ENCODE data around the gene GRK2.
A peak's percentile ranks its signal among the peaks of the same experiment; 100 is the strongest.
"Not testable (repeated sequence)": the region's sequence is repeated elsewhere in the genome, so short reads cannot be mapped to it uniquely, and the experiment has no call there.

Gene GRK2

DNA sequence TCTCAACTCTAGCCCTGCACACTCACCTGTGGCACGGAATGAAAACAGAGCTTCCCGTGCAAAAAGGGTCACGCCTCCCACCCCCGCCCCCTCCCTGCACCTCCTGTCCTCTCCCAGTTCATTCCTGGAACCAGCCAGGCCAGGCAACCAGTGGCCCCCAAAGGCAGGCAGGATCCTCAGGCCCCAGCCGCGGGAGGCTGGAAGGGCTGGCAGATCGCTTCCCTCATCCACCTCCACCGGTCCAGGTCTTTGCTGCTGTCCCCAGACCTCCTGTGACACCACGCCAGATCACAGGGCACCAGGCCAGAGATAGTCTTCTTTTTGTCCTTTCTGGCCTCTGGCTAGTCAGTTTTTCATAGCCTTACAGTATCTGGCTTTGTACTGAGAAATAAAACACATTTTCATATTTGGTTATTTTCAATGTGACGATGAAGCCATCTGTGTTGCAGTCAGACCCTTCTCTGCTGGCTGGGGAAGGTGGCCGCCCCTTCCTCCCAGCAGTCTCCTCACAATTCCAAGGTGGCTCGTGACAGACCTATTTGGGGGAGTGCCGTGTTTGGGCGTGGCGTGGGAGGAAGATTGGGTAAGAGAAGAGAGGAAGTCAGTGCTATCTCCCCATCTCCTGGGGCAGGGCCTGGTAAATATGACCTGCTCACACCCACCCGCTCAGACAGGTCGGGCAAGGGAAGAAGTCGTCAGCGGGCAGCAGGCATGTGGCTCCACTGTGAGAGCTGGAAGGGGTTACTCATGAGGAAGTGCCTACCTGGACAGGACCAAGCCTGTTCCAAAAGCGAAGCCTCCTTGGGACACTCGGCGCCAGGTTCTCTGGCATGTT, 46.1 kb downstream of the GRK2 start:
- DNase-seq (ENCODE audit: low spot score): no peak

DNA sequence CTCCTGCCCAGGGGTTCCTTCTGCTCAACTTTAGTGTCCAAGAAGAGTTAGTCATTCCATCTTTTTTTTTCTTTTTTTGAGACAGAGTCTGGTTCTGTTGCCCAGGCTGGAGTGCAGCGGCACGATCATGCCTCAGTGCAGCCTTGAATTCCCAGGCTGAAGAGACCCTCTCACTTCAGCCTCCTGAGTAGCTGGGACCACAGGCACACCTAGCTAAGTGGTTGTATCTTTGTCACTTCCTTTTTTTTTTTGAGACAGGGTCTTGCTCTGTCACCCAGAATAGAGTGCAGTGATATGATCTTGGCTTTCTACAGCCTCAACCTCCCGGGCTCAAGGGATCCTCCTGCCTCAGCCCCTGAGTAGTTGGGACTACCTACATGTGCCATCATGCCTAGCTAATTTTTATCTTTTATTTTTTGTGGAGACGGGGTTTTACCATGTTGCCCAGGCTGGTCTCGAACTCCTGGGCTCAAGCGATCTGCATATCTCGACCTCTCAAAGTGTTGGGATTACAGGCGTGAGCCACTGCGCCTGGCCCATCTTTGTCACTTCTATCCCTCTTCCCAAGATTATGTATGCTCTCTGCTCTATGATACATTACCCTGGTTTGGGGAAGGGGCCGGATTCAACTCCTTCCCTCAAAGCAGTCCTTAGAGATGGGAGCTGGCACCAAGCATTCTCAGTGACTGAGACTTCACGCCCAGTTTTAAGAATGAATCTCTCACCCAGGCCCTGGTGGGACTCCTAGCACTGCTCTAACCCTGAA, 47.0 kb downstream of the GRK2 start:
- no peak for DNase-seq (ENCODE audit: low spot score)

DNA sequence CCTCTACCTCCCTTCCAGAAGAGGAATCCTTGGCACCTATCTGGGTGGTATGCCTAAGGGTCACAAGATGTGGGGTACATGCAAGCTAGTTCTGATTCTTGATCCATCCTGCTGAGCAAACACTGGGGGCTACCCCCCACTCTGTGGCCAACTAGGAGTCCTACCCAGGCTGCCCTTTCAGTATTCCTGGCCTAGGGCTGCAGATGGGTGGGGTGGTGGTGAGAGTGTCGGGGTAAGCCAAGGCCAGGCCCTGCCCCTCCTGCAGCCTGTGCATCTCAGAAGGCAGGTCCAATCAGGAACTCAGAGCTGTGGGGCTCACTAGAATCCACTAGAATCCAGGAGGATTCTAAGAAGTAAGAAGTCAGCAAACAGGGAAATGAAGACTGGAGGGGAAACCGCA, 47.9 kb downstream of the GRK2 start:
- DNase-seq (ENCODE audit: low spot score): no peak

DNA sequence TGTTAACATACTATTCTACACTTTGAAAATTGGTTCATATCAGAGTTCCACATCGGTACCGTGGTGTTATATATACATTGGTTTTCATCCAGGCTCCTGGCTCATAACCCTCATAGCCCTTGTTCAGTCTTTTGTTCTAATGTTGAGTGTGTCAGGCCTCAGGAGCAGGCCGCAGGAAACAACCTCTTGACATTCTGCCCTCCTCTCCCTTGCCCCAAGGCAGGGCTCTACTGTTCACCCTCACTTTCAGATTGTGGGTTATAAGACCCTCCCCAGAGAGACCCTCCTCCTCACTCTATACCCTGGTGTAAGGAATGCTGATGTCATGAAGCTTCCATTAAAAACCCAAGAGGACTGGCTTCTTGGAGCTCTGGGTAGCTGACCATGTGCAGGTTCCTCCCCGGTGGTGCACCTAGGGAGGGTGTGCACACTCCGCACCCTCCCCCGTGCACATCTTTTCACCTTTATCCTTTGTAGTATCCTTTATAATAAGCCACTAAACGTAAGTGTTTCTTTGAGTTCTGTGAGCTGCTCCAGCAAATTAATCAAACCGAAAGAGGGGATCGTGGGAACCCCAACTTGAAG, 49.1 kb downstream of the GRK2 start:
- DNase-seq (ENCODE audit: low spot score): no peak

DNA sequence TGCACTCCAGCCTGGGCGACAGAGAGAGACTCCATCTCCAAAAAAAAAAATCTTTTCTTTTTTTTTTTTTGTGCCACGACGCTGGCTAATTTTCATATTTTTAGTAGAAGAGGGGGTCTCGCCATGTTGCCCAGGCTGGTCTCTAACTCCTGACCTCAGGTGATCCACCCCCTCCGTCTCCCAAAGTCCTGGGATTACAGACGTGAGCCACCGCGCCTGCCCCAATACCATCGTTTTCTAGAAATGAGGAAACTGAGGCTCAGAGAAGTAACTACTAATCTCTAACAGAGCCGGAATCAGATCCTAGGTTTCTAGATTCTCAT, 50.6 kb downstream of the GRK2 start:
- no peak for DNase-seq (ENCODE audit: low spot score)

DNA sequence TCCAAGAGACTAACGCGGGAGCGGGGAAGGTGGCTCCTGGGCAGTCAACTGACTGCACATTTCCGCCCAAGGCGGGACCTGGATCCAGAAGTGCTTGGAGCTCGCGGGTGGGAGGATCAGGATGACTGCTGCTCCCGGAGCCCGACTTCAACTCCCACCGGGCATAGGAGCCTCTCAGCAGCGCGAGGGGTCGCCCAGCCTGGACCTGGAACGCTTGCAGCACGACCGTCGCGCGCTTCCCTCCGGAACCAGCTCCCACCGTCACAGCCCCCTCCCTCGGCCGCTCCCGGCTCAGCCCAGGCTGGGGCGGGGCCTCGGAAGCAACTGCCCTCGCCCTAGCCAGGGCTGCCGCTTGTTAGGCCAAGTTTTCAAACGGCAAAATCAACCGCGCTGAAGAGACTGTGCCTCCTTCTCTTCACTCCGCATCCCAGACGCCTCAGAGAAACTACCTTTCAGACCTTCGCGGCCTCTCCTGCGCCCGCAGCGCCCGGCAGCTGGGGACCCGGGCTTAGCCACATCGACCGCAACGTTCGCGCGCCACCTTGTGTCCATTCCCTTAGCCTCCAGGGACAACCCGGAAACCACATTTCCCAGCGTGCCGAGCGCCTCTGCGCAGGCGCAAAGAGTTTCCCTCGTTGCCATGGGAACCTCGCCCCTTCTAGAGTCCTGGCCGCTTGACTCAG, 51.1 kb downstream of the GRK2 start:
- DNase-seq (ENCODE audit: low spot score): peak; percentile 99

DNA sequence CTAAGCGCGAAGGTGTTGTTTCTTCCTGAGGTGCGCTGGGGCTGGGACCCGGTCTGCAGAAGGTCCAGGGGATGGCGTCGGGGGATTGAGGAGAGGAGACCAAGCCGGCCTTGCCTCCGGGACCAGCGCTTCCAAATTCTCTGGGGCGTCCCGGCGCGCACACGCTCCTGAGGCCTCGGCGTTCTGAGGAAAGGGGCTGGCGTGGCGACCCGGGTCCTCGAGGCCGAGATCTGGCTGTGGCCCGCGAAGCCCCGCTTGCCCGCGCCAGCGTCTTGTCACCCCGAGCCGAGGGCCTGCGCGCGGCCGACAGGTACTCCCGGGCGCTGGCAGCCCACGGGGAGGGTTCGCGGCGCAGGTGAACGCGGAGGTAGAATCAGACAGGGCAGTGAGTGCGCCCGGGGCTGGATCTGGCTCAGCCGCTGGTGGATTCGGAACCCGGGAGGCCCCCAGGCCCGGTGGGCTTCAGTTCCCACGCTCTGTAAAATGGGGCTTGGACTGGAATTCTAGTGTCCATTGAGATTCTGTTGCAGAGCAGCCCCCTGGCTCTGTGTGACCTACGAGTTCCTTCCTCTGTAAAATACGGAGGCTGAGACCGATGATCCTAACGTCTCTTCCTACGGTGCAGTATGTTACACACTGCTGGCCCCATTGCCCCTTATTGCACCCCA, 51.7 kb downstream of the GRK2 start:
- DNase-seq (ENCODE audit: low spot score): no peak

DNA sequence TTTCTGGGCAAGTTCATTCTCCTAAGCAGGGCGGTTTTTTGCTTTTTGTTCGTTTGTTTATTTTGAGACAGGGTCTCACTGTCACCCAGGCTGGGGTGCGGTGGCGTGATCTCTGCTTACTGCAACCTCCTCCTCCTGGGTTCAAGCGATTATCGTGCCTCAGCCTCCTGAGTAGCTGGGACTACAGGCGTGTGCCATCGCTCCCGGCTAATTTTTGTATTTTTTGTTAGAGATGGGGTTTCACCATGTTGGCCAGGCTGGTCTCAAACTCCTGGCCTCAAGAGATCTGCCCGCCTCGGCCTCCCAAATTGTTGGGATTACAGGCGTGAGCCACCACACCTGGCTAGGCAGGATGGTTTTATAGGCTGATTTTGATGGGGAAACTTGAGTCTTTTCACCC, 52.6 kb downstream of the GRK2 start:
- not testable (repeated sequence) for DNase-seq (ENCODE audit: low spot score)

DNA sequence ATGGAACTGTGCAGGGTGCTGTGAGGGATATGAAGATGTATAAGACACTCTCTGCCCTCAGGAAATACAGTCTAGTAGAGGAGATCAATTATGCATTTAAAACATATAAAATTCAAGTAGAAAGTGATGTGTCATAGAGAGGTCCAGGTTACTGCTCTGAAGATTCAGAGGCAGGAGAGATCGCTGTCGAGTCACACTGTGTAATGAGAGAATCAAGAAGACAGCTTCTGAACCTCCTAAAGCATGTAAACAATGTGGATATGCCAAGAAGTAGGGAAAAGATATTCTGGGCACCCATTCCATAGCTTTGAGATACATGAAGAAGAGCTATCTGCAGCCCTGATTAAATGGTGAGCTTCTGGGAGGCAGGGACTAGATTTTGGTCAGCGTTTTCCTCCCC, 53.7 kb downstream of the GRK2 start:
- no peak for DNase-seq (ENCODE audit: low spot score)

DNA sequence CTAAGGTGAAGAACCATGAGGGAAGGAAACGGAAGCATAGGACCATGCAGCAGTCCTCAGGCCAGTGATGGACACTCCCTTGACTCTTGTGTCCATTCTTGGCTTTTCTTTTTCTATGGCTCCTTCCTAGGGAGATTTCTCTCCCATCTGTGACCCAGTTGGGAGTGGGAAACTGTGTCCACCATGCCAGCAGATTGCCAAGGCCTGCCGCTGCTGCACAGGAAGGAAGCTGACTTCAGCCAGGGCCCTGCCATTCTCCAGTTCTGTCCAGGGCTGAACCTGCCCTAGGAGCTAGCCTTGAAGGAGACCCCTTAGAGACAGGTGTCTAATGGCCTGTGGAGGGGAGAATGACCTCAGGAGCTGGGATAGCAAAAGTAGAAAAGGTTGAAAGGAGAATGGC, 54.4 kb downstream of the GRK2 start:
- DNase-seq (ENCODE audit: low spot score): no peak

DNA sequence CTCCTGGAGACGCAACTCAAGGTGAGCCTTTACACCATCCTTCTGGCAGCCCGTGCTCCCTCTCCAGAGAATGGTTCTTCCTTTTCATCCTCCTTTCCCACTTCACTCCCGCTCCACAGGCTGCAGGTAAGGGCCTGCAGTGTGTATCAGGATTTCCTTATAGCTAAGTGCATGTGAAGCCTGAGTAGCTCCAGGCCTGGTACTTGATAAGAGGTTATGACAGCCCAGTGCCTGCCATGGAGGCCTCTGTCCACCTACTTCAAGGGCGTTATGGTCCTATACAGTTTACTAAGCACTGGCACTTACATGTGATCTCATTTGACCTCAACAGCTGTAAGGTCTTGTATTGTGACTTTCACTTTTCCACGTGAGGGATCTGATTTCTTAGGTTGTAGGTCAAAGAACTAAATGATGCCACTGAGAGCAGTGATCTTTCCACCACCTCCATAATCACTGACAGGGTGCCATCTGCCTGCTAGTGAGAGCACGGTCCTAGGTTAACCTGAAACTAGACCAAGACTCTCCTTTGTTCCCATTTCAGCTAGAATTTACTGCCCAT, 55.1 kb downstream of the GRK2 start:
- no peak for DNase-seq (ENCODE audit: low spot score)

DNA sequence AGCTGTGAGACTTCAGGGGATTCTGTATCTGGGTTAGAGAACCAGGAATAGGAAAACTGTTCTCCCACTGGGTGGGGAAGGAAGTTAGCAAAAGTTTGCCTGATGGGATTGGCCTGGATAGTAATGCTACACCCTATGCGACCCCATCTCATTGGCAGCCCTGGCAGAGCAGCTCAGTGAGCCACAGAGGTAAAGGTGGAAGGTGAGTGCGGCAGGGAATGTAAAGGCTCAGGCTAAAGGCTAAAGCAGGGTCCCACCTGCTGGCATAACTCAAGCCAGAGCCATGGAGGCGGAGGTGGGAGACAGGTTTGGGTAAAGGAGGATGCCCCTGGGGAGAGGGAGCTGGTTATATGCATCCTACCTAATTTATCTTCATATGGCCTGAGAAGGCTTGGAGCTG, 55.8 kb downstream of the GRK2 start:
- no peak for DNase-seq (ENCODE audit: low spot score)

DNA sequence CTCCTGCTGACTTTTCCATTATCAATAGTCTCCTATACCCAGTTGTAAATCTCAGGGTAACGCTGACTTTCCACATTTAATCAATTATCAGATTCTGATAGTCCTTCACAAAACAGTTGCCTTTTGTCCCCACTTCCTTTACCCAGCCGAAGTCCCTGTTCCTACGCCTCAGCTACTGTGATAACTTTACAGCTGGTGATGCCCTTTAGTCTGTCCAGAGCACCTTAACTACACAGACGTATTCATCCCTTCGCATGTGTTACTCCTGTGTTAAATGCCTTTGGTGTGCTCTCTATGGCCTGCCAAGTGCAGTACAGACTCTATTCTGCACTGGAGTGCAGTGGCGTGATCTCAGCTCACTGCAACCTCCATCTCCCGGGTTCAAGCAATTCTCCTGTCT, 57.3 kb downstream of the GRK2 start:
- no peak for DNase-seq (ENCODE audit: low spot score)

DNA sequence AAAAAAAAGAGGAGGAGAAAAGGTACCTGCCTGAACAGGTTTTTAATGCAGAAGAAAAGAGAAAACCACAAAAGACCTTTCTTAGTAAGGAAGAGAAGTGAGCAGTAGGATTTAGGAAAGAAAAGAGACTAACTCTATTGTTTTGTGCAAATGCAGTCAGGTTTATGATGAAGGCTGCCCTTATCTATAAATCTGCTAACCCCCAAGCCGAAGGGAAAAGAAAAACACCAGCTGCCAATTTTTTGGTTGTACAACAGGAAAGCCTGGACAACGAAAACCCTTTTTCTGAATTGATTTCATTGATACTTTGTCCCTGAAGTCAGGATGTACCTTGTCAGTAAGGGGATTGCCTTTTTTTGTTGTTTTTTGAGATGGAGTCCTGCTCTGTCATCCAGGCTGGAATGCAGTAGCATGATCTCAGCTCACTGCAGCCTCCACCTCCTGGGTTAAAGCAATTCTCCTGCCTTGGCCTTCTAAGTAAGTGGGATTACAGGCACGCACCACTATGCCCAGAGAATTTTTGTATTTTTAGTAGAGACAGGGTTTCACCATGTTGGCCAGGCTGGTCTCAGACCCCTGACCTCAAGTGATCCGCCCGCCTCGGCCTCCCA, 65.9 kb downstream of the GRK2 start:
- no peak for DNase-seq (ENCODE audit: low spot score)
